NT2/D1 (cell line): Measurements from ENCODE around the gene ELMO3.

Experiments used
- YY1 ChIP-seq: IDR thresholded peaks from 2 replicates; pipeline ENCODE4 v1.6.1; 2011; ENCODE audit not compliant: insufficient read length, insufficient read depth
- ZNF274 ChIP-seq: IDR thresholded peaks from 2 replicates; pipeline ENCODE4 v1.6.1; 2011; ENCODE audit warnings: mild to moderate bottlenecking, low read depth, low read length

DNA sequence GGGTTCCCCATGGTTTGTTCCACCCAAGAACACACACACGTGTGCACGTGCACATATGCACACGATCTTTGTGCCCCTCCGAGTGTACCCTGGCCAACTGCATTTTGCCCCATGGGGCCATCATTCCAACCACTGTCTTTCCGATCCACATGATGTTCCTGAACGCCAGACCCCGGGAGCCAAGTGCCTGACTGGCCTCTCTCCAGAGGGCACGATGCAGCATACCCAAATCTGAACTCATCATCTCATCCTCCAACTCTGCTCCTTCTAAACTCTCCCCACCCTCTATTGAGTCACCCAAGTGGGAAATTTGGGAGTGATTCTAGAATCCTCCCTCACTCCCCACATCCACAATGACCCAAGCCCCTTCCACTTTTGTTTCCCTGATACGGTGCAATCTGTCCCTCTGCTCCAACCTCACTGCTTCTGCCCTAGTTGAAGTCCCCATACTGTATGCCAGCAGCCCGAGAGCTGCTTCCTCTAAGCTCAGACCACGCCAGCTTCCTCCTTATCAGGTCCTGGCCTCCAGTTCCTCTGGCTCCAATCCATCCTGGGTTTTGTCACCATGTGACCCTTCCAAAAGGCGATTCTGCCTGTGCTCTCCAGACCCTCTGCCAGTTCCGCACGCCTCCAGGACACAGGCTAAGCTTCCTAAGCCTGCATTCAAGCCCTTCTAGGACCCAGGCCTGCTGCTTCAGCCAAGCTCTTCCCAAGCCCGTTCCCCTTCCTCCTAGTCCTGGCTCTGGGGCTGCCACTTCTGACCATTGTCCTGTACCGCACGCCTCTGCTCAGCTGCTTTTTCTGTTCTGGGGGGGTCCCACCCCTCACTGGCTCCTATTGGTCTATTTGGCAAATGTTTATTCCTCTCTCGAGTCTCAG, 17.9 kb downstream of the ELMO3 start:
- TF ChIP-seq ZNF274 = no peak
- TF ChIP-seq YY1 = no peak
